Spleen (tissue), 11 donors: ENCODE data around the gene ERBB4. TPM values are rescaled to one million over a fixed set of nuclear protein-coding genes. Genes with fewer than 3 reads are reported as not detected.

Experiments used
- DNase-seq: peaks from one replicate; pipeline ENCODE4 v3.0.0-alpha.2; 2020
- H3K27ac ChIP-seq, 8 donors: fragments of 200-600 bp; sonication (generic) in 7 of 8; 1 replicate in 4 of 8; 2 replicates in 4 of 8; pipeline versions ENCODE4 v1.5.0 to v1.8.0; 2016 to 2021; ENCODE audit warnings: inconsistent platforms in 4 of 8, mild to moderate bottlenecking in 4 of 8, moderate library complexity in 1 of 8
- H3K27me3 ChIP-seq, 7 donors: fragments of 200-600 bp; sonication (generic) in 6 of 7; replicated peaks in 1 of 7; 1 replicate in 4 of 7; 2 replicates in 3 of 7; pipeline versions ENCODE4 v1.5.0 to v1.8.0; 2016 to 2021; ENCODE audit warnings: inconsistent platforms in 3 of 7, mild to moderate bottlenecking in 1 of 7
- H3K36me3 ChIP-seq, 6 donors: fragments of 200-600 bp; sonication (generic) in 5 of 6; 1 replicate in 4 of 6; 2 replicates in 2 of 6; pipeline versions ENCODE4 v1.5.0 to v1.8.0; 2016 to 2021; ENCODE audit warnings: inconsistent platforms in 2 of 6
- H3K4me1 ChIP-seq, 6 donors: fragments of 200-600 bp; sonication (generic) in 5 of 6; 1 replicate in 3 of 6; 2 replicates in 3 of 6; pipeline versions ENCODE4 v1.5.0 to v1.8.0; 2016 to 2021; ENCODE audit warnings: inconsistent platforms in 3 of 6
- H3K4me3 ChIP-seq, 8 donors: fragments of 200-600 bp; sonication (generic) in 7 of 8; 1 replicate in 4 of 8; 2 replicates in 4 of 8; pipeline versions ENCODE4 v1.5.0 to v1.8.0; 2016 to 2021; ENCODE audit warnings: inconsistent platforms in 4 of 8, mild to moderate bottlenecking in 4 of 8, moderate library complexity in 2 of 8
- H3K9me3 ChIP-seq, 8 donors: fragments of 200-600 bp; sonication (generic) in 7 of 8; 1 replicate in 4 of 8; 2 replicates in 4 of 8; pipeline versions ENCODE4 v1.5.0 to v1.8.0; 2016 to 2021; ENCODE audit warnings: inconsistent platforms in 4 of 8
- CTCF ChIP-seq, 11 experiments: fragments of 200-600 bp in 7 of 11; fragments of 450-650 bp in 4 of 11; sonication (generic) in 4 of 11; IDR thresholded peaks in 8 of 11; conservative IDR thresholded peaks in 3 of 11; 1 replicate in 7 of 11; 2 replicates in 4 of 11; pipeline versions ENCODE4 v1.4.0 to v1.8.0; 2016 to 2021; ENCODE audit warnings: antibody characterized with exemption in 11 of 11, inconsistent platforms in 4 of 11, mild to moderate bottlenecking in 1 of 11
- POLR2A ChIP-seq, 3 donors: fragments of 450-650 bp; IDR thresholded peaks; one replicate each; pipeline ENCODE4 v1.5.1; 2017; ENCODE audit warnings: antibody characterized with exemption in 3 of 3, mild to moderate bottlenecking in 1 of 3
- POLR2AphosphoS5 ChIP-seq, 3 donors: sonication (generic); formaldehyde crosslinking; IDR thresholded peaks; one replicate each; pipeline ENCODE4 v1.5.1; 2017; ENCODE audit warnings: antibody characterized with exemption in 3 of 3
- WGBS, 5 donors: extraction: QIAGEN DNeasy Blood & Tissue Kit in 3 of 5; methylation state at CpG; one replicate each; pipeline versions ENCODE4 v1.1.5 to v1.1.7; 2013 to 2018; 5-methylcytosine and 5-hydroxymethylcytosine counted together
- intact Hi-C: fragments of 100-400 bp; cut with DNase I; formaldehyde crosslinking; loops from one replicate; pipeline ENCODE4 v1.15.0; 2023; ENCODE audit warnings: low total_unique reads
- polyA plus RNA-seq, 3 donors: library from polyadenylated mRNA; stranded (reverse); fragments of 200-250 nt; gene quantifications; one replicate each; pipeline ENCODE4 v1.2.1, GENCODE V29; 2013
- total RNA-seq, 7 donors: library from RNA; depleted of rRNA in 3 of 7; stranded (reverse); fragments of >200 nt in 3 of 7; fragmentation: NEBNext Ultra II Directional in 4 of 7; extraction: Animal tissue kit (Norgen Biotek cat#: 25700) in 4 of 7; gene quantifications; one replicate each; pipeline versions ENCODE4 v1.1.0 to v1.2.1, GENCODE V29; 2016 to 2021
- donor health status: healthy with polysubstance abuse.
- donor health status: DM: no; HTN: no; CAD: no; lungs with moderate emphysema.
- donor health status: DM: no; HTN: no; CAD: no.
- donor health status: Bipolar disorder and iron deficiency.
- donor health status: healthy.
- donor health status: DM: no; HTN: no; CAD: no.
- donor health status: DM: yes; HTN: yes; CAD: no.

Gene ERBB4
- total and polyA plus RNA-seq, 10 donors = under 0.01 to 1.4 (median 0.35) TPM

- Histone ChIP-seq H3K4me3 (no peak overlapping the region), H3K27ac (no peak overlapping the region), H3K27me3 (no peaks in the 10 kb centered on the region), H3K4me1 (no peaks in the 10 kb centered on the region), H3K9me3 (no peaks in the 10 kb centered on the region), H3K36me3 (no peaks in the 10 kb centered on the region)
- TF ChIP-seq POLR2AphosphoS5 (IDR thresholded peaks at IDR 0.05) (no peak), POLR2A (IDR thresholded peaks at IDR 0.05) (no peak)
- intact Hi-C loops = no loop called here
- DNase-seq = no peak
- 78 to 92% (median 81%) methylated on average over 3 of the region's 3 CpGs for WGBS, 5 donors
Measured at GRCh38 chr2:212112401-212112800, 426.2 kb downstream of the ERBB4 start.

- 38 to 56% (median 43%) methylated on average over 7 of the region's 7 CpGs for WGBS, 5 donors
- intact Hi-C loops = no loop called here
Measured at GRCh38 chr2:212109792-212110680, 428.6 kb downstream of the ERBB4 start.

GRCh38 chr2:212109217-212109616 lies 429.4 kb downstream of the ERBB4 start:
- Histone ChIP-seq H3K27ac (no peak overlapping the region), H3K36me3 (no peaks in the 10 kb centered on the region), H3K4me3 (no peak overlapping the region), H3K27me3 (no peaks in the 10 kb centered on the region), H3K4me1 (no peaks in the 10 kb centered on the region), H3K9me3 (peaks cover 0 to 12% (median 8%) of the 10 kb centered on the region in 8 donors)
- intact Hi-C loops = no loop called here
- 88 to 97% (median 91%) methylated on average over 1 of the region's 1 CpG for WGBS, 5 donors
- TF ChIP-seq POLR2AphosphoS5 (IDR thresholded peaks at IDR 0.05) (no peak), POLR2A (IDR thresholded peaks at IDR 0.05) (no peak), CTCF (IDR thresholded peaks at IDR 0.05 in 8 of 11, conservative IDR thresholded peaks at IDR 0.05 in 3 of 11) (no peak)
- DNase-seq = no peak

More at GRCh38 chr2:212109792-212110680, 428.6 kb downstream of the ERBB4 start:
- Histone ChIP-seq H3K9me3 (peaks cover 0 to 12% (median 8%) of the 10 kb centered on the region in 8 donors), H3K4me3 (no peak overlapping the region), H3K36me3 (no peaks in the 10 kb centered on the region), H3K4me1 (no peaks in the 10 kb centered on the region), H3K27ac (no peak overlapping the region), H3K27me3 (no peaks in the 10 kb centered on the region)
- TF ChIP-seq POLR2A (IDR thresholded peaks at IDR 0.05) = no peak
- no peak for TF ChIP-seq CTCF (IDR thresholded peaks at IDR 0.05 in 8 of 11, conservative IDR thresholded peaks at IDR 0.05 in 3 of 11)
- TF ChIP-seq POLR2AphosphoS5 (IDR thresholded peaks at IDR 0.05) = no peak
- DNase-seq = no peak

GRCh38 chr2:212107989-212108388 lies 430.6 kb downstream of the ERBB4 start:
- Histone ChIP-seq H3K27me3 (no peaks in the 10 kb centered on the region), H3K36me3 (no peaks in the 10 kb centered on the region), H3K9me3 (peaks cover 0 to 12% (median 8%) of the 10 kb centered on the region in 8 donors), H3K27ac (no peak overlapping the region), H3K4me1 (no peaks in the 10 kb centered on the region), H3K4me3 (no peak overlapping the region)
- intact Hi-C loops = no loop called here
- WGBS, 5 donors = 55 to 68% (median 65%) methylated on average over 2 of the region's 2 CpGs
- DNase-seq = no peak
- TF ChIP-seq POLR2AphosphoS5 (IDR thresholded peaks at IDR 0.05) (no peak), POLR2A (IDR thresholded peaks at IDR 0.05) (no peak), CTCF (IDR thresholded peaks at IDR 0.05 in 8 of 11, conservative IDR thresholded peaks at IDR 0.05 in 3 of 11) (no peak)
